GM21360 (cell line): ENCODE measurements around the gene MID1IP1.

Source experiments
- ATAC-seq: cut with Tn5 transposase; IDR thresholded peaks from one replicate; pipeline ENCODE4 v1.9.1; 2021; ENCODE audit warnings: mild to moderate bottlenecking, moderate library complexity; ENCODE audit not compliant: unreplicated experiment

MID1IP1 gene

GRCh38 chrX:38811515-38812243 is 10.4 kb downstream of the MID1IP1 start:
- ATAC-seq: no peak

GRCh38 chrX:38816155-38816554 is 14.9 kb downstream of the MID1IP1 start:
- no peak for ATAC-seq

GRCh38 chrX:38817004-38817703 is 15.9 kb downstream of the MID1IP1 start:
- ATAC-seq: no peak

- ATAC-seq: no peak
Measured at GRCh38 chrX:38819163-38819562, 17.9 kb downstream of the MID1IP1 start.

- no peak for ATAC-seq
Measured at GRCh38 chrX:38819709-38820108, 18.4 kb downstream of the MID1IP1 start.

GRCh38 chrX:38820751-38821150 is 19.5 kb downstream of the MID1IP1 start:
- ATAC-seq: no peak

- ATAC-seq: no peak
Measured at GRCh38 chrX:38824176-38824575, 22.9 kb downstream of the MID1IP1 start.

- no peak for ATAC-seq
Measured at GRCh38 chrX:38831949-38832348, 30.7 kb downstream of the MID1IP1 start.

- ATAC-seq: no peak
Measured at GRCh38 chrX:38837389-38837788, 36.1 kb downstream of the MID1IP1 start.

GRCh38 chrX:38839277-38839676 is 38.0 kb downstream of the MID1IP1 start:
- ATAC-seq: no peak

GRCh38 chrX:38839944-38840343 is 38.7 kb downstream of the MID1IP1 start:
- no peak for ATAC-seq

- no peak for ATAC-seq
Measured at GRCh38 chrX:38841750-38842149, 40.5 kb downstream of the MID1IP1 start.

GRCh38 chrX:38845426-38845825 is 44.2 kb downstream of the MID1IP1 start:
- no peak for ATAC-seq

- ATAC-seq: no peak
Measured at GRCh38 chrX:38847206-38847902, 46.1 kb downstream of the MID1IP1 start.

- ATAC-seq: no peak
Measured at GRCh38 chrX:38847903-38848230, 46.6 kb downstream of the MID1IP1 start.

- ATAC-seq: no peak
Measured at GRCh38 chrX:38848671-38849455, 47.6 kb downstream of the MID1IP1 start.

- ATAC-seq: no peak
Measured at GRCh38 chrX:38850807-38851544, 49.7 kb downstream of the MID1IP1 start.

GRCh38 chrX:38854305-38854704 is 53.0 kb downstream of the MID1IP1 start:
- no peak for ATAC-seq
